ENCODE results near the gene EXOC6.

The EXOC6 gene

DNA sequence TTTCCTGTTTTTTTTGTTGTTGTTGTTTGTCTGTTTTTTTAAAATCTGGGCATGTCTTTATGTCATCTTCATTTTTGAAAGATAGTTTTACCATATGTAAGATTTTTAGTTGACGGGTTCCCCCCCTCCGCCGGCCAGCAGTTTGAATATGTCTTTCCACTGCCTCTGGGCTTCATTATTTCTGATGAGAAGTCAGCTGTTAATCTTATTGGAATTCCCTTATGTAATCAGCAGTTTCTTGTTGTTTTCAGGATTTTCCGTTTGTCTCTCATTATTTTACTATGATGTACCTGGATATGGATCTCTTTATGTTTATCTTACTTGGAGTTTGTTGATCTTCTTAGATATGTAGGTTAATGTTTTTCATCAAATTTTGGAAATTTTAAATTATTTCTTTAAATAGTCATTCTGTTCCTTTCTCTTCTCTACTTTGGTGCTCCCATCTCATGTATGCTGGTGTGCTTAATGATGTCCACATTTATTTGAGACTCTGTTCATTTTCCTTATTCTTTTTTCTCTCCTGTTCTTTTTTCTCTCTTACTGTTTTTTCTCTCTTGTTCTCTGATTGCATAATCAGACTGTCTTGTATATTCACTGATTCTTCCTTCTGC is 9.7 kb downstream of the EXOC6 start:
- TF ChIP-seq SPI1 (IDR thresholded peaks at IDR 0.05; ENCODE audit: borderline replicate concordance, low read depth) (no peak), POLR2AphosphoS5 (IDR thresholded peaks at IDR 0.05; ENCODE audit: low read depth) (no peak), GABPA (IDR thresholded peaks at IDR 0.05; ENCODE audit: low read depth) (no peak)
- TF ChIP-seq, protein P1, sequence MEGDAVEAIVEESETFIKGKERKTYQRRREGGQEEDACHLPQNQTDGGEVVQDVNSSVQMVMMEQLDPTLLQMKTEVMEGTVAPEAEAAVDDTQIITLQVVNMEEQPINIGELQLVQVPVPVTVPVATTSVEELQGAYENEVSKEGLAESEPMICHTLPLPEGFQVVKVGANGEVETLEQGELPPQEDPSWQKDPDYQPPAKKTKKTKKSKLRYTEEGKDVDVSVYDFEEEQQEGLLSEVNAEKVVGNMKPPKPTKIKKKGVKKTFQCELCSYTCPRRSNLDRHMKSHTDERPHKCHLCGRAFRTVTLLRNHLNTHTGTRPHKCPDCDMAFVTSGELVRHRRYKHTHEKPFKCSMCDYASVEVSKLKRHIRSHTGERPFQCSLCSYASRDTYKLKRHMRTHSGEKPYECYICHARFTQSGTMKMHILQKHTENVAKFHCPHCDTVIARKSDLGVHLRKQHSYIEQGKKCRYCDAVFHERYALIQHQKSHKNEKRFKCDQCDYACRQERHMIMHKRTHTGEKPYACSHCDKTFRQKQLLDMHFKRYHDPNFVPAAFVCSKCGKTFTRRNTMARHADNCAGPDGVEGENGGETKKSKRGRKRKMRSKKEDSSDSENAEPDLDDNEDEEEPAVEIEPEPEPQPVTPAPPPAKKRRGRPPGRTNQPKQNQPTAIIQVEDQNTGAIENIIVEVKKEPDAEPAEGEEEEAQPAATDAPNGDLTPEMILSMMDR (IDR thresholded peaks at IDR 0.05; ENCODE audit: insufficient read depth, low read length) = no peak
- TF ChIP-seq, protein P2, sequence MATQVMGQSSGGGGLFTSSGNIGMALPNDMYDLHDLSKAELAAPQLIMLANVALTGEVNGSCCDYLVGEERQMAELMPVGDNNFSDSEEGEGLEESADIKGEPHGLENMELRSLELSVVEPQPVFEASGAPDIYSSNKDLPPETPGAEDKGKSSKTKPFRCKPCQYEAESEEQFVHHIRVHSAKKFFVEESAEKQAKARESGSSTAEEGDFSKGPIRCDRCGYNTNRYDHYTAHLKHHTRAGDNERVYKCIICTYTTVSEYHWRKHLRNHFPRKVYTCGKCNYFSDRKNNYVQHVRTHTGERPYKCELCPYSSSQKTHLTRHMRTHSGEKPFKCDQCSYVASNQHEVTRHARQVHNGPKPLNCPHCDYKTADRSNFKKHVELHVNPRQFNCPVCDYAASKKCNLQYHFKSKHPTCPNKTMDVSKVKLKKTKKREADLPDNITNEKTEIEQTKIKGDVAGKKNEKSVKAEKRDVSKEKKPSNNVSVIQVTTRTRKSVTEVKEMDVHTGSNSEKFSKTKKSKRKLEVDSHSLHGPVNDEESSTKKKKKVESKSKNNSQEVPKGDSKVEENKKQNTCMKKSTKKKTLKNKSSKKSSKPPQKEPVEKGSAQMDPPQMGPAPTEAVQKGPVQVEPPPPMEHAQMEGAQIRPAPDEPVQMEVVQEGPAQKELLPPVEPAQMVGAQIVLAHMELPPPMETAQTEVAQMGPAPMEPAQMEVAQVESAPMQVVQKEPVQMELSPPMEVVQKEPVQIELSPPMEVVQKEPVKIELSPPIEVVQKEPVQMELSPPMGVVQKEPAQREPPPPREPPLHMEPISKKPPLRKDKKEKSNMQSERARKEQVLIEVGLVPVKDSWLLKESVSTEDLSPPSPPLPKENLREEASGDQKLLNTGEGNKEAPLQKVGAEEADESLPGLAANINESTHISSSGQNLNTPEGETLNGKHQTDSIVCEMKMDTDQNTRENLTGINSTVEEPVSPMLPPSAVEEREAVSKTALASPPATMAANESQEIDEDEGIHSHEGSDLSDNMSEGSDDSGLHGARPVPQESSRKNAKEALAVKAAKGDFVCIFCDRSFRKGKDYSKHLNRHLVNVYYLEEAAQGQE (IDR thresholded peaks at IDR 0.05; ENCODE audit: insufficient replicate concordance, low read depth) = no peak
- no peak for DNase-seq (ENCODE audit: low read depth in 1 of 2, low spot score in 1 of 2)
- no peak overlapping the region for H3K4me3 ChIP-seq (replicated peaks; ENCODE audit: insufficient read depth, low read length)
- no peak overlapping the region for H3K27ac ChIP-seq (replicated peaks)
- no peaks in the 10 kb centered on the region for H3K27me3 ChIP-seq (ENCODE audit: insufficient read depth, poor library complexity, severe bottlenecking)

DNA sequence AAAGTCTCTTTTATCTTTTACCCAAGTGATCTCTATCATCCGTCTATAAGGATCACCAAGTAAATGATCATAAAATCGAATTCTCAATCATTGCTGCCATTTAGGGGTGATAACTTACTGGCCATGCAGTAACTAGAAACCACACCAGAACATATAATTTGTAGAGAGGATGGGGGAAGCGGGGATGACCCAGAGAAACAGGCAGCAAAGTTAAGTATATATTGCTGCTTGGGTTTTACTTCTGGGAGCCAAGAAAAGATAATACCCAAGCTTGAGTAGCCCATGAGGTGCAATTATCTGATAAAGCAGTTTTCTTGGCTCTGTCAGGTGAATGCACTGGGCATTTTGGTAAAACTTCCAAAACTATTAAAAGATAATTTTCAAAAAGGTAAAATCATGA is 18.9 kb downstream of the EXOC6 start:
- TF ChIP-seq, protein P2 (IDR thresholded peaks at IDR 0.05; ENCODE audit: insufficient replicate concordance, low read depth) = no peak
- no peak for TF ChIP-seq SPI1 (IDR thresholded peaks at IDR 0.05; ENCODE audit: borderline replicate concordance, low read depth)
- no peak for TF ChIP-seq POLR2AphosphoS5 (IDR thresholded peaks at IDR 0.05; ENCODE audit: low read depth)
- TF ChIP-seq, protein P1 (IDR thresholded peaks at IDR 0.05; ENCODE audit: insufficient read depth, low read length) = no peak
- no peak for TF ChIP-seq GABPA (IDR thresholded peaks at IDR 0.05; ENCODE audit: low read depth)

DNA sequence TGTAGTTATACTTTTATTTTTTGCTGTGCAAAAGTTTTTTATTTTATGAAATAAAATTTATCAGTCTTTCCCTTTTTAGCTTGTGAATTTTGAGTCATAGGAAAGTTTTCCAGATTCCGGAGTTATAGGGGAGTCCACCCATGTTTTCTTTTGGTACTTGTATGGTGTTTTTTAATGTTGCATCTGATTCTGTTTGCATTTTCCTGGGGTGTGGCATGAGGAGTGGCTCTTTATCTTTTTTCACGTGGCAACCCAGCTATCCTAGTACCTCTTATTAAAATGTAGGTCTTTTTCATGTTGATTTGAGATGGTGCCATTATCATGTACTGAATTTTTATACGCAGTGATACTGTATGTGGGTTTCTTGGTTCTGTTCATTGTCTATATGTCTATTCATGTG is 19.7 kb downstream of the EXOC6 start:
- no peak overlapping the region for H3K27ac ChIP-seq (replicated peaks)
- H3K4me3 ChIP-seq (replicated peaks; ENCODE audit: insufficient read depth, low read length) = no peak overlapping the region
- DNase-seq (ENCODE audit: low read depth in 1 of 2, low spot score in 1 of 2) = no peak
- no peaks in the 10 kb centered on the region for H3K27me3 ChIP-seq (ENCODE audit: insufficient read depth, poor library complexity, severe bottlenecking)
- no peak for TF ChIP-seq SPI1 (IDR thresholded peaks at IDR 0.05; ENCODE audit: borderline replicate concordance, low read depth)
- TF ChIP-seq, protein P2 (IDR thresholded peaks at IDR 0.05; ENCODE audit: insufficient replicate concordance, low read depth) = no peak
- TF ChIP-seq GABPA (IDR thresholded peaks at IDR 0.05; ENCODE audit: low read depth) = no peak
- no peak for TF ChIP-seq POLR2AphosphoS5 (IDR thresholded peaks at IDR 0.05; ENCODE audit: low read depth)
- TF ChIP-seq, protein P1 (IDR thresholded peaks at IDR 0.05; ENCODE audit: insufficient read depth, low read length) = no peak

More for the DNA sequence above, 18.9 kb downstream of the EXOC6 start:
- no peaks in the 10 kb centered on the region for H3K27me3 ChIP-seq (ENCODE audit: insufficient read depth, poor library complexity, severe bottlenecking)
- no peak overlapping the region for H3K4me3 ChIP-seq (replicated peaks; ENCODE audit: insufficient read depth, low read length)
- no peak for DNase-seq (ENCODE audit: low read depth in 1 of 2, low spot score in 1 of 2)
- no peak overlapping the region for H3K27ac ChIP-seq (replicated peaks)

Measured in HL-60 (cell line).